Measurements from ENCODE around the gene CBLB.

Gene CBLB

DNA sequence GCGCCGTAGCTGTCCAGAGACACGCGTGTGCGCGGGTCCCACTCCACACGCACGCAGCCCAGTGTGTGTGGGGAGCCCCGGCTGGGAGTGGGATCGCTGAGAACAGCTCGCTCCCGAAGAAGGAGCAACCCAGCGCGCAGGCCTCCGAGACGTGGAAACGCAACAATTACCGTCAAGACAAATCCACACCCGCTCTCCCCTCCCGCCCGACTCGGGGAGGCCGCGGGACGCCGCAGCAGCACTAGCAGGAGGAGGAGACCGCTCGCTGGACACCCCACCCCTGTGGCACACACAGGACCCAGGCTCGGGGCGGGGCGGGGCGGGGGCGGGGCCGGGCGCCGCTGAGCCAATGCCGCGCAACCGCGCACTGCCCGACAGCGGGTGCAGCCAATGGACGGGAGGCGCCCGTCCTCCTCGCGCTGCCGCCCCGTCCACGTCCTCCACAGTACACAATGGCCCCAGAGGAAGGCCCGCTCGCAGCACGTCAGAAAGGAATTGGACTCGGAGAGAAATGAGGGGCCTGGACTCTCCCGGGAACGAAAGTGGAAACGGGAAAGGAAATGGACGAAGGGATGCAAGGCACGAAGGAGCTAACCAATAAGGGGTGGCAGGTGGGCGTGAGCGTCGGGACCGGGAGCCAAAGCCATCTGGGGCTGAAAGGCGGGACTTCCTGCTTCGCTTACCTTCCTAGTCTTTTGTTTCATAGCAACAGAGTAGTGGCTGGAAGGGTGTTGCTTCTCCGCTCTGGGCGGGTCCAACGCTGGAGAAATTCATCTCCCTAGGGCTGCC is at the start of gene CBLB:
TSS of gene CBLB (minus strand) at position 271 of the 789 bp plus-strand sequence. CDS start 1,435 bp downstream, outside the sequence.
- TF ChIP-seq, protein P1, sequence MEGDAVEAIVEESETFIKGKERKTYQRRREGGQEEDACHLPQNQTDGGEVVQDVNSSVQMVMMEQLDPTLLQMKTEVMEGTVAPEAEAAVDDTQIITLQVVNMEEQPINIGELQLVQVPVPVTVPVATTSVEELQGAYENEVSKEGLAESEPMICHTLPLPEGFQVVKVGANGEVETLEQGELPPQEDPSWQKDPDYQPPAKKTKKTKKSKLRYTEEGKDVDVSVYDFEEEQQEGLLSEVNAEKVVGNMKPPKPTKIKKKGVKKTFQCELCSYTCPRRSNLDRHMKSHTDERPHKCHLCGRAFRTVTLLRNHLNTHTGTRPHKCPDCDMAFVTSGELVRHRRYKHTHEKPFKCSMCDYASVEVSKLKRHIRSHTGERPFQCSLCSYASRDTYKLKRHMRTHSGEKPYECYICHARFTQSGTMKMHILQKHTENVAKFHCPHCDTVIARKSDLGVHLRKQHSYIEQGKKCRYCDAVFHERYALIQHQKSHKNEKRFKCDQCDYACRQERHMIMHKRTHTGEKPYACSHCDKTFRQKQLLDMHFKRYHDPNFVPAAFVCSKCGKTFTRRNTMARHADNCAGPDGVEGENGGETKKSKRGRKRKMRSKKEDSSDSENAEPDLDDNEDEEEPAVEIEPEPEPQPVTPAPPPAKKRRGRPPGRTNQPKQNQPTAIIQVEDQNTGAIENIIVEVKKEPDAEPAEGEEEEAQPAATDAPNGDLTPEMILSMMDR (IDR thresholded peaks at IDR 0.05; ENCODE audit: poor library complexity, severe bottlenecking) = no peak
- peak; percentile 93 for DNase-seq (ENCODE audit: low spot score)
- Histone ChIP-seq H3K36me3 (ENCODE audit: low read depth) (peaks cover 23% of the 10 kb centered on the region), H3K27me3 (ENCODE audit: insufficient read depth, poor library complexity, severe bottlenecking) (no peaks in the 10 kb centered on the region), H3K27ac (ENCODE audit: poor library complexity, severe bottlenecking) (peak within 1 kb of the TSS; percentile 42), H3K4me3 (ENCODE audit: severe bottlenecking) (peak within 1 kb of the TSS; percentile 86), H3K4me1 (ENCODE audit: insufficient read depth, poor library complexity, severe bottlenecking) (peaks cover 30% of the 10 kb centered on the region), H3K9me3 (ENCODE audit: severe bottlenecking) (no peaks in the 10 kb centered on the region)
- peak; percentile 89 for ATAC-seq (ENCODE audit: low read depth)

GRCh38 chr3:105916767-105917166 is 48.0 kb upstream of the CBLB start:
- no peak for DNase-seq (ENCODE audit: low spot score)
- ATAC-seq (ENCODE audit: low read depth) = no peak
- no peak overlapping the region for H3K4me3 ChIP-seq (ENCODE audit: severe bottlenecking)

GRCh38 chr3:105915524-105915923 is 46.7 kb upstream of the CBLB start:
- Histone ChIP-seq H3K4me3 (ENCODE audit: severe bottlenecking) (no peak overlapping the region), H3K4me1 (ENCODE audit: insufficient read depth, poor library complexity, severe bottlenecking) (no peaks in the 10 kb centered on the region), H3K36me3 (ENCODE audit: low read depth) (no peaks in the 10 kb centered on the region), H3K27ac (ENCODE audit: poor library complexity, severe bottlenecking) (peak overlapping the region; percentile 24), H3K9me3 (ENCODE audit: severe bottlenecking) (peaks cover 2% of the 10 kb centered on the region), H3K27me3 (ENCODE audit: insufficient read depth, poor library complexity, severe bottlenecking) (no peaks in the 10 kb centered on the region)
- ATAC-seq (ENCODE audit: low read depth) = peak; percentile 67
- no peak for DNase-seq (ENCODE audit: low spot score)
- TF ChIP-seq, protein P1 (IDR thresholded peaks at IDR 0.05; ENCODE audit: poor library complexity, severe bottlenecking) = no peak

More at GRCh38 chr3:105916767-105917166, 48.0 kb upstream of the CBLB start:
- TF ChIP-seq, protein P1 (IDR thresholded peaks at IDR 0.05; ENCODE audit: poor library complexity, severe bottlenecking) = no peak
- H3K27me3 ChIP-seq (ENCODE audit: insufficient read depth, poor library complexity, severe bottlenecking) = no peaks in the 10 kb centered on the region
- no peak overlapping the region for H3K27ac ChIP-seq (ENCODE audit: poor library complexity, severe bottlenecking)
- H3K9me3 ChIP-seq (ENCODE audit: severe bottlenecking) = peaks cover 2% of the 10 kb centered on the region
- no peaks in the 10 kb centered on the region for H3K36me3 ChIP-seq (ENCODE audit: low read depth)
- no peaks in the 10 kb centered on the region for H3K4me1 ChIP-seq (ENCODE audit: insufficient read depth, poor library complexity, severe bottlenecking)

GRCh38 chr3:105913616-105914015 is 44.8 kb upstream of the CBLB start:
- H3K36me3 ChIP-seq (ENCODE audit: low read depth) = no peaks in the 10 kb centered on the region
- TF ChIP-seq, protein P1 (IDR thresholded peaks at IDR 0.05; ENCODE audit: poor library complexity, severe bottlenecking) = no peak
- no peaks in the 10 kb centered on the region for H3K27me3 ChIP-seq (ENCODE audit: insufficient read depth, poor library complexity, severe bottlenecking)
- no peak overlapping the region for H3K4me3 ChIP-seq (ENCODE audit: severe bottlenecking)
- ATAC-seq (ENCODE audit: low read depth) (no peak), DNase-seq (ENCODE audit: low spot score) (no peak)
- H3K4me1 ChIP-seq (ENCODE audit: insufficient read depth, poor library complexity, severe bottlenecking) = no peaks in the 10 kb centered on the region
- peaks cover 2% of the 10 kb centered on the region for H3K9me3 ChIP-seq (ENCODE audit: severe bottlenecking)
- no peak overlapping the region for H3K27ac ChIP-seq (ENCODE audit: poor library complexity, severe bottlenecking)

- no peak for DNase-seq (ENCODE audit: low spot score)
- Histone ChIP-seq H3K27me3 (ENCODE audit: insufficient read depth, poor library complexity, severe bottlenecking) (no peaks in the 10 kb centered on the region), H3K9me3 (ENCODE audit: severe bottlenecking) (peaks cover 2% of the 10 kb centered on the region), H3K4me3 (ENCODE audit: severe bottlenecking) (no peak overlapping the region), H3K36me3 (ENCODE audit: low read depth) (no peaks in the 10 kb centered on the region), H3K4me1 (ENCODE audit: insufficient read depth, poor library complexity, severe bottlenecking) (peaks cover under 1% of the 10 kb centered on the region), H3K27ac (ENCODE audit: poor library complexity, severe bottlenecking) (no peak overlapping the region)
- TF ChIP-seq, protein P1 (IDR thresholded peaks at IDR 0.05; ENCODE audit: poor library complexity, severe bottlenecking) = no peak
- no peak for ATAC-seq (ENCODE audit: low read depth)
These were observed 44.1 kb upstream of the CBLB start for GRCh38 chr3:105912891-105913290.

All from RWPE2 (cell line).